Fibroblast of peridontal ligament (primary cell): ENCODE measurements around the gene DIP2B.
A peak's percentile ranks its signal among the peaks of the same experiment; 100 is the strongest.
"Not testable (repeated sequence)": the region's sequence is repeated elsewhere in the genome, so short reads cannot be mapped to it uniquely, and the experiment has no call there.

Experiments
- DNase-seq: peaks from one replicate; pipeline ENCODE4 v3.0.0-alpha.2; 2010; ENCODE audit errors: extremely low read depth

Gene DIP2B

DNA sequence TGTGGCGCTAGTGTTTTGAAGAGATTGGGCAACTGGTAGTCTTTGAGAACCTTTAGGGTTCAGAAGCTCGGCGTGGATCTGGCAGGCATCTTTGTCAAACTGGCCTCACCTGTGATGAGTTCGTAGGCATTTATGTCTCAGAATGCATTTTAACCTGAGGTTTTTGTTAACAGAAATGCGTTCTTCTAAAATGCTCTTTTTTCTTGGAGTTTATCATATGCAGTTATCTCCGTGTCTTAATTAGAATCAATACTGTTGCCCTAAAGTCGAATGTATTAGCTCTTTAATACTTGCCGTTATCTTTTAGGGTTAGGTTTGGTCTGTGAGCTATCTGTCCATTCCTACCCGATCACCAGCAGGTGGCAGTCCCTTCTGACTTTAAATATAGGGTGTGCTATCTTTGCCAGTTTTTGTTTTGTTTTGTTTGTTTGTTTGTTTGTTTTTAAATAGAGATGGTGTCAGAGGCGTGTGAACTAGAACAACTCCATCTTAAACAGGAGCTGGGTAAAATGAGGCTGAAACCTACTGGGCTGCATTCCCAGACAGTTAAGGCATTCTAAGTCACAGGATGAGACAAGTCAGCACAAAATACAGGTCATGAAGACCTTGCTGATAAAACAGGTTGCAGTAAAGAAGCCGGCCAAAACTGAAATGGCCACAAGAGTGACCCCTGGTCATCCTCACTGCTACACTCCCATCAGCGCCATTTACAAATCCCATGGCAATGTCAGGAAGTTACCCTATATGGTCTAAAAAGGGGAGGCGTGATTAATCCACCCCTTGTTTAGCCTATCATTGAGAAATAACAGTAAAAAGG, 260.5 kb downstream of the DIP2B start:
- peak; percentile 62 for DNase-seq

DNA sequence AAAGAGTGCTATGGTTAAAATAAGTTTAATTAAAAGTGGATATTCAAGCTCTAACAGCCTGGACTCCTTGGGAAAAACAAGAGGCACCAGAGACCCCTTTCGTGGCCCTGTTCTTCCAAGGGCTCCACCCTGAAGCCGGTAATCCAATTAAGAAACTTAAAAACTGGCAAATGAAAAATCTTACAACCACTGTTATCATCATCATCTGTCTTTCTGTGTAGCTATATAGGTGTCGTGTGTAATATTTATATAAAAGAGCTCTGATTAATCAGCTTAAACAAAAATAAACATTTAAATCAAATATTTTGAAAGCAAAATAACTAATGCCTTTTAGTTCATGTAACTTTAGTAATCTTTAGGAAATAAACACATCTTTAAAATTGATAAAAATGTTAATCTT, 263.6 kb downstream of the DIP2B start:
- no peak for DNase-seq

DNA sequence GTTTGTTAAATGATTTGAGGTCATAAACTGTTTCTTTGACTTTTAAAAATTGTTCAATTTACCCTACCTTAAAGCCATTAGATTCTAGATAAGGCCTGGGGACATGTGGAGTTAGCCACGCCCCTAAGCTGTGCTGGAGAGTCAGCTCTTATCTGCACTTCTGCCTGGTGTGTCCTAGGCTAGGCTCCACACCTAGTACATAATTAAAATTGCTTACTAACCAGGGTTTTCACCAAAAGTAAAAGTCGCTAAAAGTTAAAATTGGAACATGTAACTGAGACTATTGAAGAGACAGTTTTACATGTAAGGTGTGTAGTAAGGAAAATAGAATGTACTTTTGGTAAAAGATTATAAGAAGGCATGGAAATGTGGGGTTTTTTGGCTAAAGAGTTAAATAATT, 264.0 kb downstream of the DIP2B start:
- not testable (repeated sequence) for DNase-seq

DNA sequence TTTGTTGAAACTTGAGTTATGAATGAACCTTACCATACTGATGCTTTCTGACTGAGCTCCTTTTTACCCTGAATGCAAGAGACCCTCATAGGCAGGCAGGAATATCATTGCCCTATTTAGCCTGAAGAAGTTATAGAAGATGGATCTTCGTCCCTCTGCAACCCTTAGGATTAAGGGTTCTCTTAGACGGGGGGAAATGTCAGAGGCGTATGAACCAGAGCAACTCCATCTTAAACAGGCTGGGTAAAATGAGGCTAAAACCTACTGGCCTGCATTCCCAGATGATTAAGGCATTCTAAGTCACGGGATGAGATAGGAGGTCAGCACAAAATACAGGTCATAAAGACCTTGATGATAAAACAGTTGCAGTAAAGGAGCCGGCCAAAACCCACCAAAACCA, 266.6 kb downstream of the DIP2B start:
- DNase-seq: no peak

DNA sequence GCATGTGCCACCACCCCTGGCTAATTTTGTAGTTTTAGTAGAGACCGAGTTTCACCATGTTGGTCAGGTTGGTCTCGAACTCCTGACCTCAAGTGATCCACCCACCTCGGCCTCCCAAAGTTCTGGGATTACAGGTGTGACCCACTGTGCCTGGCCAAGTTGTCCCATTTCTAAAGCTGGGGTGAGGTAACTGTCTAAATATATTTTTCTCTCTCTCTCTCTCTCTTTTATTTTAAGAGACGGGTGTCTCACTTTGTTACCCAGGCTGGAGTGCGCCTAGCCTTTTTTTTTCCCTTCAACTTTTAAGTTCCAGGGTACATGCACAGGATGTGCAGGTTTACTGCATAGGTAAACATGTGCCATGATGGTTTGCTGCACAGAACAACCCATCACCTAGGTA, 267.7 kb downstream of the DIP2B start:
- DNase-seq: no peak

DNA sequence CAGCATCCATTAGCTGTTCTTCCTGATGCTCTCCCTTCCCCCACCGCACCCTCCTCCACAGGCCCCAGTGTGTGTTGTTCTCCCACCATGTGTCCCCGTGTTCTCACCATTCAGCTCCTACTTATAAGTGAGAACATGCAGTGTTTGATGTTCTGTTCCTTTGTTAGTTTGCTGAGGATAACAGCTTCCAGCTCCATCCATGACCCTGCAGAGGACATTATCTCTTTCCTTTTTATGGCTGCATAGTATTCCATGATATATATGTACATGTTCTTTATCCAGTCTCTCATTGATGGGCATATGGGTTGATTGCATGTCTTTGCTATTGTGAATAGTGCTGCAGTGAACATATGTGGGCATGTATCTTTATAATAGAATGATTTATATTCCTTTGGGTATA, 268.1 kb downstream of the DIP2B start:
- DNase-seq: no peak

DNA sequence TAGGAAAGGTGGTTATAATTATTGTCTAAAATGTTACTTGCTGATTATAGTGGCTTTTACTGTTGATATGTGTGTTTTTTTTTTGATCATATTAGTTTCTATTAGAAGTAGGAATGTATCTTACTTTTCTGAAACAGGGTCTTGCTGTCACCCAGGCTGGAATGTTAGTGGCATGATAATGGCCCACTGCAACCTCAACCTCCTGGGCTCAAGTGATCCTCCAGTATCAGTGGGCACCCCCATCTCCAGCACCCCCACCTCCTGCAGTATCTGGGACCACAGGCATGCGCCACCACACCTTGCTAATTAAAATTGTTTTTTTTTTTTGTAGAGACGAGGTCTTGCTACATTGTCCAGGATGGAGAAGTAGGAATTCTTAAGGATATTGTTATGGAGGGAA, 270.5 kb downstream of the DIP2B start:
- no peak for DNase-seq

DNA sequence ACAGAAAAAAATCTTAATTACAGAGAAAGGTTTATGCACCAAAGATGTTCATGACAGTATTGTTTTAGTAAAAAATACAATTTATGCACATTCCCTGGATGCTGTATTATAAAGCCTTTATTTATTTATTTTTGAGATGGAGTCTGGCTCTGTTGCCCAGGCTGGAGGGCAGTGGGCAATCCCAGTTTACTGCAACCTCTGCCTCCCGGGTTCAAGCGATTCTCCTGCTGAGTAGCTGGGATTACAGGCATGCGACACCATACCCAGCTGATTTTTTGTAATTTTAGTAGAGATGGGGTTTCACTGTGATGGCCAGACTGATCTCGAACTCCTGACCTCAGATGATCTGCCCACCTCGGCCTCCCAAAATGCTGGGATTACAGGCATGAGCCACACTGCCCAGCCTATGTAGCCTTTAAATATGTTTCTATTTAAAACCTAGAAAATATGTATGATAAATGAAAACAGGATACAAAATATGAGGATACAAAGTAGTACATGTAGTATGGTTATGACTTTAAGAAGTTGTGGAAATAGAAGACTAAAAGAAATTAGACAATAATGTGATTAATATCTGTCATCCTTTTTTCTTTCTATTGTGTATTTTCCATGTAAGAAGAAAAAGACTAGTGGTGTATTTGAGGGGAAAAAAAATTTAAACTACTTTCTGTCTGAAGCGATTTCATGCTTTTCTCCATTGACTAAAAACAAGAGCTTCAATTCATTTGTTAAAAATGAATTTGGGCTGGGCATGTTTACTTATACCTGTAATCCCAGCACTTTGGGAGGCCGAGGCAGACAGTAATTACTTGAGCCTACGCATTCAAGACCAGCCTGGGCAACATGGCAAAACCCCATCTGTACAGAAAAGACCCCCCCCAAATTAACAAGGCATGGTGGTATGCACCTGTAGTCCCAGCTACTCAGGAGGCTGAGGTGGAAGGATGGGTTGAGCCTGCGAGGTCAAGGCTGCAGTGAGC, 272.3 kb downstream of the DIP2B start:
- no peak for DNase-seq

DNA sequence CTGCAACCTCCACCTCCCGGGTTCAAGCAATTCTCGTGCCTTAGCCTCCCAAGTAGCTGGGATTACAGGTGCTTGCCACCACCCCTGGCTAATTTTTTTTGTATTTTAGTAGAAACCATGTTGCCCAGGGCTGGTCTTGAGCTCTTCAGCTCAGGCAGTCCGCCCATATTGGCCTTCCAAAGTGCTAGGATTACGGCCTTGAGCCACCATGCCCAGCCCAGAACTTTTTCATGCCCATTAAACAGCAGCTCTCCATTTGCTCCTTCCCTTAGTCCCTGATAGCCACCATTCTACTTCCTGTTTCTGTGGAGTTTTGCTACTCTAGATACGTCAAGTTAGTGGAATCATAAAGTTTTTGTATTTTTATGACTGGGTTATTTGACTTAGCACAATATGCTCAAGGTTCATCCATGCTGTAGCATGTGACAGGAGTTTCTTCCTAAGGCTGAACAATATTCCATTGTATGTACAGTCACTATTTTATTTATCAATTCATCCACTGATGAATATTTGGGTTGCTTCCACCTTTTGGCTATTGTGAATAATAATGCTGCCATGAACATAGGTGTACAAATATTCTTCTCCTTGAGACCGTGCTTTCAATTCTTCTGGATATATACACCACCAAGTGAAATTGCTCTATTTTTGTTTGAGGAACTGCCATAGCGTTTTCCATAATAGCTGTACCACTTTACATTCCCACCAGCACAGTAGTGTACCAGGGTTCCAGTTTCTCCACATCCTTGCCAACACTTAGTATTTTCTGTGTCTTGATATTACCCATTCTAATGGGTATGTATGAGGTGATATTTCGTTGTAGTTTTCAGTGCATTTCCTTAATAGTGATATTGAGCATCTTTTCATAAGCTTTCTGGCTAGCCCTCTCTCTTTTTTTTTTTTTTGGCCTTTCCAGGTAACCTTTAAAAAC, 274.1 kb downstream of the DIP2B start:
- DNase-seq: no peak

DNA sequence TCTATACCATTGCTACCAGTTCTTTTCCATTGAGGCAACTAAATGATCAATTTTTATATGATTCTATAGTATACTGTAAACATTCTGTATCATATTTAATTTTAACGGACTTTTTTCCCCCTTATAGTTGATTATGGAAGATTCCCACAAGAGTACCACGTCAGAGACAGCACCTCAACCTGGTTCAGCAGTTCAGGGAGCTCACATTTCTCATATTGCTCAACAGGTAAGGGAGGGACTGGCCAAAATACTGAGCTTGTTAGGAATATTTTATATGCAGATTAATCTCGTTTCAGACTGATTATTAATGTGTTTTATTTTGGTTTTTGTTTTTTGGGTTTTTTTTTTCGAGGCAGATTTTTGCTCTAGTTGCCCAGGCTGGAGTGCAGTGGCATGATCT, 275.2 kb downstream of the DIP2B start:
- DNase-seq: no peak

DNA sequence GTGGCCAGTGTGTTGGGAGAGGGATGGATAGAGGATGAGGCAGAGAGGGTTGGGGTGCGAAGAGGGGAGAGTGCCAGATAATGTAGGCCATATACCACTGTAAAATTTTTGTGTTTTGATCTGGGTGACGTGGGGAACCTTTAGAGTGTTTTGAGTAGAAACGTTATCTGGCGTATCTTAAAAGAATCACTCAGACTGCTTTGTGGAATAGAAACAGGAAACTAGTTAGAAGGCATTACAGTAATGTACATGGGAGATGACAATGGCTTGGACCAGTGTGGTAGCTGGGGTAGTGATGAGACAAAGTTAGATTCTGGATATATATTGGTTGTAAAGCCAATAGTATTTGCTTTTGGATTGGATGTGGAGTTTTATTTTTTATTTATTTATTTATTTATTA, 279.7 kb downstream of the DIP2B start:
- no peak for DNase-seq

DNA sequence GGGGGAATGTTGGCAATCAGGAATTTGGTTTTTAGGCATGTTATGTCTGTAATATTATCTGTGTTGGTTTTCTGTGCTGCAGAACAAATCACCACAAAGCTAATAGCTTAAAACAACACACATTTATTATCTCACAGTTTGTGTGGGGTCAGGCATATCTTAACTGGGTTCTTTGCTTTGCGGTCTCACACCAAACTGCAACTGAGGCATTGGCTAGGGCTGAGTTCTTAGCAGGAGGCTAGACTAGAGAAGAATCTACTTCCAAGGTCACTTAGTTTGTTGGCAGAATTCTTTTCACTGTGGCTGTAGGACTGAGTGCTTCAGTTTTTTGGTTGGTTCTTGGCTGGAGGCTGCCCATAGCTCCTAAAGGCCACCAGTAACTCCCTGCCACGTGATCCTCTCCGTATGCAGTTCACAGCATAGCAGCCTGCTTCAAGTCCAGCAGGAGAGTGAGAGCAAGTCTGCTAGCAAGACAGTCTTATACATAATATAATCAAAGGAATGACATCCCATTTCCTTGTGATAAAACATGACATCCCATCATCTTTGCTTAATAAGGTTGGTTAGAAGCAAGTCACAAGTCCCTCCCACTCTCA, 280.7 kb downstream of the DIP2B start:
- peak; percentile 36 for DNase-seq

DNA sequence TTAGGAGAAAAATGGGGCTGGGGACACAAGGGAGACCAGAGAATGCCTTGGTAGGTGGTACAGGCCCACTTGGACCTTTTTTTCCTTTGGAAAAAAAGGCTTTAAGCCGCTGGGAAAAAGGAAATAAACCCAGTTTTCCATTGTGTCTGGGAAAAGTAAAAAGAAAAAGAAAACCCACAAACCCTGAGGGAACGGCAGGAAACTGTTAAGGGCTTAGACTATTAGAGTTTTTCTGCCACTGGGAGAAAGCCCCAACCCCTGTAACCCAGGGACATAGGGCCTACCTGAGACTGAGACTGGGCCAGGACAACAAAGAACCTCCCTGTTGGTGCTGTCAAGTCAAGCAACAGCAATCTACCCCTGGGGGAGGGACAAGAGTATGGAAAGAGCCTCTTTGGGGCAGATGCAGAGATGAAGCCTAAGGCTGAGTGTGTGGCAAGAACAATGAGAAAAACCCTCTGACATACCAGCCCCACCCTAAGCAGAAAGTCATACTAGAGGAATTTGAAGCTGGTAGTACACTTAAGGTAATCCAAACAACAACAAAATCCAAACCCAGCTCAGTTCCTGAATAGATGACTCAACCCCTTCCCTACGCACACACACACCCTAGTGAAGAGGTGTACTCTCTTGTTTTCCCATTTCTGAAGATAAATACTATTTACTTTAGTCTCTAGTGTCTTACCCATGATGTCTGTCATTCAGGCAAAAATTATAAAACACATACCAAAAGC, 281.9 kb downstream of the DIP2B start:
- peak; percentile 76 for DNase-seq

DNA sequence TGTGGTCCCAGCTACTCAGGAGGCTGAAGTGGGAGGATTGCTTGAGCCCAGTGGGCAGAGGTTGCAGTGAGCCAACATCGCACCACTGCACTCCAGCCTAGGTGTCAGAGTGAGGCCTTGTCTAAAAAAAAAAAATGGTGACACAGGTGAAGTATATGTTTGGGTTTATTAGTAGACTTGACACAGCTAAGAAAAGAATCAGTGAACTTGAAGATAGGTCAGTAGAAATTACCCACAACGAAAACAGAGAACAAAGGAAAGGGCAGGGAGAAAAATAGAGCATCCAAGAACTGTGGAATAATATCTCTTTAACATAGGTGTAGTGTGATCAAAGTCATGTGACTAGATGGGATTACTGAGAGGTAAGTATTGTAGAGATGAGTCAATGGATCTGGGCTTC, 282.8 kb downstream of the DIP2B start:
- DNase-seq: no peak

DNA sequence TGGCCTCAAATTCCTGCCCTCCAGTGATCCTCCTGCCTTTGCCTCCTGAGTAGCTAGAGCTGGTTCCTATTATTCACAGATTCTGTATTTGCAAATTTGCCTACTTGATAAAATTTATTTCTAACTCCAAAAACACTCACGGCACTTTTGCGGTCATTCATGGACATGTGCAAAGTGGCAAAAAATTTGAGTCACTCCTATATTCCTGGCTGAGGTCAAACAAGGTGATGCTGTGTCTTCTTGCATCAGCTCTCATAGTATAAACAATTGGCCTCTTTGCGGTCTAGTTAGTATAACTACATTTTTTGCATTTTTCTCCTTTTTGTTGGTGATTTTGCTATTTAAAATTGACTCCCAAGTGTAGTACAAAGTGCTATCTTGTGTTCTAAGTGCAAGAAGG, 283.8 kb downstream of the DIP2B start:
- peak; percentile 61 for DNase-seq

DNA sequence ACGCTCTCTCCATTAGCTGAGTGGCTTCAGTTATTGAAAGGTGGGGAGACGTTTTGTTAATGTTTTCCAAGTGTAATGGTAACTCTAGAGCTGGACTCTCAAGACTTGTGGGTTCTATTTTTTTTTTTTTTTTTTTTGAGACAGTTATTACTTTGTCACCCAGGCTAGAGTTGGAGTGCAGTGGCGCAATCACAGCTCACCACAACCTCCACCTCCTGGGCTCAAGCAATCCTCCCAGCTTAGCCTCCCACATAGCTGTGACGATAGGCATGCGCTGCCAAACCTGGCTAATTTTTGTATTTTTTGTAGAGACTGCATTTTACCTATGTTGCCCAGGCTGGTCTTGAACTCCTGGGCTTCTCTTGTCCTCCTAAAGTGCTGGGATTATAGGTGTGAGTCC, 285.3 kb downstream of the DIP2B start:
- no peak for DNase-seq
